Spleen (tissue), 11 donors: Measurements from ENCODE around the gene ECPAS. TPM values are rescaled to one million over a fixed set of nuclear protein-coding genes. Genes with fewer than 3 reads are reported as not detected.

ENCODE experiments used
- DNase-seq: peaks from one replicate; pipeline ENCODE4 v3.0.0-alpha.2; 2020
- H3K27ac ChIP-seq, 8 donors: fragments of 200-600 bp; sonication (generic) in 7 of 8; 1 replicate in 4 of 8; 2 replicates in 4 of 8; pipeline versions ENCODE4 v1.5.0 to v1.8.0; 2016 to 2021; ENCODE audit warnings: inconsistent platforms in 4 of 8, mild to moderate bottlenecking in 4 of 8, moderate library complexity in 1 of 8
- H3K27me3 ChIP-seq, 7 donors: fragments of 200-600 bp; sonication (generic) in 6 of 7; replicated peaks in 1 of 7; 1 replicate in 4 of 7; 2 replicates in 3 of 7; pipeline versions ENCODE4 v1.5.0 to v1.8.0; 2016 to 2021; ENCODE audit warnings: inconsistent platforms in 3 of 7, mild to moderate bottlenecking in 1 of 7
- H3K36me3 ChIP-seq, 6 donors: fragments of 200-600 bp; sonication (generic) in 5 of 6; 1 replicate in 4 of 6; 2 replicates in 2 of 6; pipeline versions ENCODE4 v1.5.0 to v1.8.0; 2016 to 2021; ENCODE audit warnings: inconsistent platforms in 2 of 6
- H3K4me1 ChIP-seq, 6 donors: fragments of 200-600 bp; sonication (generic) in 5 of 6; 1 replicate in 3 of 6; 2 replicates in 3 of 6; pipeline versions ENCODE4 v1.5.0 to v1.8.0; 2016 to 2021; ENCODE audit warnings: inconsistent platforms in 3 of 6
- H3K4me3 ChIP-seq, 8 donors: fragments of 200-600 bp; sonication (generic) in 7 of 8; 1 replicate in 4 of 8; 2 replicates in 4 of 8; pipeline versions ENCODE4 v1.5.0 to v1.8.0; 2016 to 2021; ENCODE audit warnings: inconsistent platforms in 4 of 8, mild to moderate bottlenecking in 4 of 8, moderate library complexity in 2 of 8
- H3K9me3 ChIP-seq, 8 donors: fragments of 200-600 bp; sonication (generic) in 7 of 8; 1 replicate in 4 of 8; 2 replicates in 4 of 8; pipeline versions ENCODE4 v1.5.0 to v1.8.0; 2016 to 2021; ENCODE audit warnings: inconsistent platforms in 4 of 8
- POLR2A ChIP-seq, 3 donors: fragments of 450-650 bp; IDR thresholded peaks; one replicate each; pipeline ENCODE4 v1.5.1; 2017; ENCODE audit warnings: antibody characterized with exemption in 3 of 3, mild to moderate bottlenecking in 1 of 3
- POLR2AphosphoS5 ChIP-seq, 3 donors: sonication (generic); formaldehyde crosslinking; IDR thresholded peaks; one replicate each; pipeline ENCODE4 v1.5.1; 2017; ENCODE audit warnings: antibody characterized with exemption in 3 of 3
- WGBS, 5 donors: extraction: QIAGEN DNeasy Blood & Tissue Kit in 3 of 5; methylation state at CpG; one replicate each; pipeline versions ENCODE4 v1.1.5 to v1.1.7; 2013 to 2018; 5-methylcytosine and 5-hydroxymethylcytosine counted together
- intact Hi-C: fragments of 100-400 bp; cut with DNase I; formaldehyde crosslinking; loops from one replicate; pipeline ENCODE4 v1.15.0; 2023; ENCODE audit warnings: low total_unique reads
- polyA plus RNA-seq, 3 donors: library from polyadenylated mRNA; stranded (reverse); fragments of 200-250 nt; gene quantifications; one replicate each; pipeline ENCODE4 v1.2.1, GENCODE V29; 2013
- total RNA-seq, 7 donors: library from RNA; depleted of rRNA in 3 of 7; stranded (reverse); fragments of >200 nt in 3 of 7; fragmentation: NEBNext Ultra II Directional in 4 of 7; extraction: Animal tissue kit (Norgen Biotek cat#: 25700) in 4 of 7; gene quantifications; one replicate each; pipeline versions ENCODE4 v1.1.0 to v1.2.1, GENCODE V29; 2016 to 2021
- TF ChIP-seq, protein P1 (sequence below), 11 experiments: fragments of 200-600 bp in 7 of 11; fragments of 450-650 bp in 4 of 11; sonication (generic) in 4 of 11; IDR thresholded peaks in 8 of 11; conservative IDR thresholded peaks in 3 of 11; 1 replicate in 7 of 11; 2 replicates in 4 of 11; pipeline versions ENCODE4 v1.4.0 to v1.8.0; 2016 to 2021; ENCODE audit warnings: antibody characterized with exemption in 11 of 11, inconsistent platforms in 4 of 11, mild to moderate bottlenecking in 1 of 11
- donor health status: healthy with polysubstance abuse.
- donor health status: DM: no; HTN: no; CAD: no; lungs with moderate emphysema.
- donor health status: DM: no; HTN: no; CAD: no.
- donor health status: Bipolar disorder and iron deficiency.
- donor health status: healthy.
- donor health status: DM: no; HTN: no; CAD: no.
- donor health status: DM: yes; HTN: yes; CAD: no.

The ECPAS gene
- total and polyA plus RNA-seq, 10 donors, result 7.5 to 71.2 (median 56.2) TPM

DNA sequence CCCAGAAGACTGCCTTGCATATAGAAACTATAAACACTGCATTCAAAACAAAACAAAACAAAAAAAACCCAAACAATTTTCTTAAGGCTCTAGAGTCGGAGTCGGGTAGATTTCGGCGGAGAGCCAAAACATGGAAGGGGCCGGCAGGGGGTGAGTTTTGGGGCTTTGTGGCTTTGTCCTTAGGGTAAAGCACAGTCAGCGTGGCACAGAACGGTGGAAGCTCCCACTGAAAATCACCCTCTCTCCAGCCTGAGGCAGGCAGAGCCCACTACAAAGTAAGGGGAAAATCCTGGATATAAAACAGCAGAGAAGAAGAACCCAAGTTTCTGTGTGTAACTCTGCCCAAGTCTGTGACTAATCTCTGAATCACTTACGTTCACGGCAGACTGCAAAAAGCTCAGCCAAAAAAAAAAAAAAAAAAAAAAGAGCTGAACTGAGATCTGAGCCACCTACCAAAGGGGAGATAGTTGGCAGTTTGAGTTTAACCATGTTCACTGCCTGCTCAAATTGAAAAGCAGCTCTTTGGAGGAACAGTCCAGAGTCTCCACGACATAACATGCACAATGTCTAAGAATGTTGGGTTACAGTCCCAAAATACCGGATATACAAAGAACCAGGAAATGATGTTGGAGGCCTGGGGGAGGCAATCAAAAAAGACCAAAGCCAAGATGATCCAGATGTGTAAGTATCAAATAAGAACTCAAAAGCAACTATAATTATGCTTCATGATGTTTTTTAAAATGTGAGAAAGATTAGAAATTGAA lies 127.5 kb downstream of the ECPAS start:
- Histone ChIP-seq H3K27me3 (no peaks in the 10 kb centered on the region), H3K4me3 (no peak overlapping the region), H3K4me1 (no peaks in the 10 kb centered on the region), H3K9me3 (no peaks in the 10 kb centered on the region), H3K36me3 (peaks cover 0 to 29% (median 7%) of the 10 kb centered on the region in 6 donors), H3K27ac (no peak overlapping the region)
- TF ChIP-seq, protein P1, sequence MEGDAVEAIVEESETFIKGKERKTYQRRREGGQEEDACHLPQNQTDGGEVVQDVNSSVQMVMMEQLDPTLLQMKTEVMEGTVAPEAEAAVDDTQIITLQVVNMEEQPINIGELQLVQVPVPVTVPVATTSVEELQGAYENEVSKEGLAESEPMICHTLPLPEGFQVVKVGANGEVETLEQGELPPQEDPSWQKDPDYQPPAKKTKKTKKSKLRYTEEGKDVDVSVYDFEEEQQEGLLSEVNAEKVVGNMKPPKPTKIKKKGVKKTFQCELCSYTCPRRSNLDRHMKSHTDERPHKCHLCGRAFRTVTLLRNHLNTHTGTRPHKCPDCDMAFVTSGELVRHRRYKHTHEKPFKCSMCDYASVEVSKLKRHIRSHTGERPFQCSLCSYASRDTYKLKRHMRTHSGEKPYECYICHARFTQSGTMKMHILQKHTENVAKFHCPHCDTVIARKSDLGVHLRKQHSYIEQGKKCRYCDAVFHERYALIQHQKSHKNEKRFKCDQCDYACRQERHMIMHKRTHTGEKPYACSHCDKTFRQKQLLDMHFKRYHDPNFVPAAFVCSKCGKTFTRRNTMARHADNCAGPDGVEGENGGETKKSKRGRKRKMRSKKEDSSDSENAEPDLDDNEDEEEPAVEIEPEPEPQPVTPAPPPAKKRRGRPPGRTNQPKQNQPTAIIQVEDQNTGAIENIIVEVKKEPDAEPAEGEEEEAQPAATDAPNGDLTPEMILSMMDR (IDR thresholded peaks at IDR 0.05 in 8 of 11, conservative IDR thresholded peaks at IDR 0.05 in 3 of 11), result no peak
- TF ChIP-seq POLR2AphosphoS5 (IDR thresholded peaks at IDR 0.05), result no peak
- no peak for TF ChIP-seq POLR2A (IDR thresholded peaks at IDR 0.05)
- intact Hi-C loops, result no loop called here
- 63 to 90% (median 79%) methylated on average over 11 of the region's 11 CpGs for WGBS, 5 donors
- DNase-seq, result no peak

DNA sequence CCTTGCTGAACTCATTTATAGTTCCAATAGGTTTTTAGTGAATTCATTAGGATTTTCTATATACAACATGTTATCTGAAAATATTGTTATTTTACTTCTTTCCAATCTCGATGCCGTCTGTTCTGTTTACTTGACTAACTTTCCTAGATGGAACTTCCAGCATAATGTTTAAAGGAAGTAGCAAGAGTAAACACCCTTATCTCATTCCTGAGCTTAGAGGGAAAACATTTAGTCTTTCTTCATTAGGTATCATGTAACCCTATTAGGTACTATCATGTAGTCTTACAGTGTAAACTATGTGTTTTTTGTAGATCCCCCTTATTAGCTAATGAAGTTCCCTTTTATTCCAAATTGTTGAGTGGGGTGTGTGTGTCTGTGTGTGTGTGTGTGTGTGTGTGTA lies 131.6 kb downstream of the ECPAS start:
- DNase-seq, result no peak
- Histone ChIP-seq H3K4me1 (no peaks in the 10 kb centered on the region), H3K27me3 (no peaks in the 10 kb centered on the region), H3K27ac (no peak overlapping the region), H3K9me3 (no peaks in the 10 kb centered on the region), H3K36me3 (no peaks in the 10 kb centered on the region), H3K4me3 (no peak overlapping the region)
- TF ChIP-seq, protein P1 (IDR thresholded peaks at IDR 0.05 in 8 of 11, conservative IDR thresholded peaks at IDR 0.05 in 3 of 11), result no peak
- TF ChIP-seq POLR2AphosphoS5 (IDR thresholded peaks at IDR 0.05) (no peak), POLR2A (IDR thresholded peaks at IDR 0.05) (no peak)
- intact Hi-C loops, result no loop called here
- WGBS, 5 donors, result 66 to 75% (median 69%) methylated on average over 2 of the region's 2 CpGs

DNA sequence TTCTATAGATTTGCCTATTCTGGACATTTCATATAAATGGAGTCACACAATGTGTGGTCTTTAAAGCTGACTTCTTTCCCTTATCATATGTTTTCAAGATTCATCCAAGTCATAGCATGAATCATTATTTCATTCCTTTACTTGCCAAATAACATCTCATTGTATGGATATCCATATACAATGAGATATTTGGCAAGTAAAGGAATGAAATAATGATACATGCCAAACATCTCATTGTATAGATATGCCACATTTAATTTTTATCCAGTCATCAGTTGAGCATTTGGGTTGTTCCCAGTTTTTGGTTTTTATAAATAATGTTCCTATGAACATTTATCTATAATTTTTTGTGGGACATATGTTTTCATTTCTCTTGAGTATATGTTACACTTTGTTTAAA lies 133.6 kb downstream of the ECPAS start:
- Histone ChIP-seq H3K27ac (no peak overlapping the region), H3K4me1 (no peaks in the 10 kb centered on the region)
- intact Hi-C loops, result no loop called here

DNA sequence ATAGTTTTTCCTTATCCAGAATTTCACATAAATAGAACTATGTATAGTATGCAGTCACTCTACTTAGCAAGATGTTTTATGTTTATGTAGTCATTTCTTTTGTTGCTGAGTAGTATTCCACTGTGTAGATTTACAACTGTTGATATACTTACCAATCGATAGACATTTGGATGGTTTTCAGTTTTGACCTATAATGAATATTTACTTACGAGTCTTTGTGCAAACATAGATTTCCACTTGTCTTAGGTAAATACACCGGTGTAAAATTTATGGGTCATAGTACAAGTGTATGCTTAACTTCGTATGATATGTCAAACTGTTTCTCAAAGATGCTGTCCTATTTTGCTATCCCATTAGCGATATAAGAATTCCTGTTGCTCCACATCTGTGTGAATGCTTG lies 134.4 kb downstream of the ECPAS start:
- no peaks in the 10 kb centered on the region for H3K27me3 ChIP-seq
- no peaks in the 10 kb centered on the region for H3K9me3 ChIP-seq
- intact Hi-C loops, result no loop called here
- WGBS, 5 donors, result 85 to 92% (median 89%) methylated on average over 5 of the region's 5 CpGs
- no peaks in the 10 kb centered on the region for H3K4me1 ChIP-seq
- no peak for TF ChIP-seq POLR2A (IDR thresholded peaks at IDR 0.05)
- TF ChIP-seq, protein P1 (IDR thresholded peaks at IDR 0.05 in 8 of 11, conservative IDR thresholded peaks at IDR 0.05 in 3 of 11), result no peak
- no peak for TF ChIP-seq POLR2AphosphoS5 (IDR thresholded peaks at IDR 0.05)
- H3K27ac ChIP-seq, result no peak overlapping the region
- H3K4me3 ChIP-seq, result no peak overlapping the region
- no peak for DNase-seq
- H3K36me3 ChIP-seq, result no peaks in the 10 kb centered on the region

More for the DNA sequence above, 133.6 kb downstream of the ECPAS start:
- DNase-seq, result no peak
- Histone ChIP-seq H3K4me3 (no peak overlapping the region), H3K36me3 (no peaks in the 10 kb centered on the region), H3K27me3 (no peaks in the 10 kb centered on the region), H3K9me3 (no peaks in the 10 kb centered on the region)
- TF ChIP-seq, protein P1 (IDR thresholded peaks at IDR 0.05 in 8 of 11, conservative IDR thresholded peaks at IDR 0.05 in 3 of 11), result no peak
- TF ChIP-seq POLR2A (IDR thresholded peaks at IDR 0.05) (no peak), POLR2AphosphoS5 (IDR thresholded peaks at IDR 0.05) (no peak)
